Activated B cell treated with CpG ODN at 0.5 μM for 24 hours (primary cell): Measurements from ENCODE around the gene FNIP2. TPM values are rescaled to one million over a fixed set of nuclear protein-coding genes. Genes with fewer than 3 reads are reported as not detected.

Experiments used
- ATAC-seq: fragments of 200-7000 bp; cut with Tn5 transposase; one replicate; pipeline ENCODE4 v1.10.0; 2021; ENCODE audit warnings: low read depth, mild to moderate bottlenecking, moderate library complexity
- CTCF ChIA-PET: fragments of 350-600 bp; sonication (Branson Sonifier 250); formaldehyde crosslinking; loops from one replicate; lab custom pipeline; 2021; ENCODE audit warnings: antibody characterized with exemption; lab: Charles Lee
- POLR2A ChIA-PET: fragments of 350-600 bp; sonication (Branson Sonifier 250); formaldehyde crosslinking; loops from one replicate; lab custom pipeline; 2021; ENCODE audit warnings: antibody characterized with exemption; lab: Charles Lee
- DNase-seq: peaks from one replicate; pipeline ENCODE4 v3.0.0; 2022
- H3K27ac Mint-ChIP-seq: one replicate; pipeline ENCODE4 v1.8.0; 2020; ENCODE audit warnings: mixed read lengths
- H3K27me3 Mint-ChIP-seq: one replicate; pipeline ENCODE4 v1.8.0; 2021; ENCODE audit warnings: mixed read lengths
- H3K36me3 Mint-ChIP-seq: one replicate; pipeline ENCODE4 v1.8.0; 2021; ENCODE audit warnings: low read depth, mixed read lengths
- H3K4me1 Mint-ChIP-seq: one replicate; pipeline ENCODE4 v1.8.0; 2021; ENCODE audit warnings: mixed read lengths
- H3K4me3 Mint-ChIP-seq: one replicate; pipeline ENCODE4 v1.8.0; 2020; ENCODE audit warnings: mild to moderate bottlenecking, mixed read lengths
- H3K9me3 Mint-ChIP-seq: one replicate; pipeline ENCODE4 v1.8.0; 2020; ENCODE audit warnings: mixed read lengths
- intact Hi-C: fragments of 100-400 bp; cut with micrococcal nuclease; formaldehyde crosslinking; loops from one replicate; pipeline ENCODE4 v1.15.1; 2024
- total RNA-seq: library from RNA; stranded (reverse); gene quantifications from 2 replicates; pipeline ENCODE4 v1.2.3, GENCODE V29; 2022
- TF ChIP-seq, protein P1 (sequence below): fragments of 200-600 bp; IDR thresholded peaks from one replicate; pipeline ENCODE4 v1.8.0; 2022; ENCODE audit warnings: antibody characterized with exemption, mild to moderate bottlenecking

Gene FNIP2
- total RNA-seq, 1 donor from 2014 or later, result not detected

- intact Hi-C loops, result no loop called here
- Mint-ChIP-seq H3K27me3 (peaks cover 66% of the 10 kb centered on the region), H3K4me1 (no peaks in the 10 kb centered on the region), H3K27ac (no peak overlapping the region), H3K4me3 (no peak overlapping the region), H3K9me3 (no peaks in the 10 kb centered on the region), H3K36me3 (no peaks in the 10 kb centered on the region)
- no peak for DNase-seq
- ATAC-seq, result no peak
- TF ChIP-seq, protein P1, sequence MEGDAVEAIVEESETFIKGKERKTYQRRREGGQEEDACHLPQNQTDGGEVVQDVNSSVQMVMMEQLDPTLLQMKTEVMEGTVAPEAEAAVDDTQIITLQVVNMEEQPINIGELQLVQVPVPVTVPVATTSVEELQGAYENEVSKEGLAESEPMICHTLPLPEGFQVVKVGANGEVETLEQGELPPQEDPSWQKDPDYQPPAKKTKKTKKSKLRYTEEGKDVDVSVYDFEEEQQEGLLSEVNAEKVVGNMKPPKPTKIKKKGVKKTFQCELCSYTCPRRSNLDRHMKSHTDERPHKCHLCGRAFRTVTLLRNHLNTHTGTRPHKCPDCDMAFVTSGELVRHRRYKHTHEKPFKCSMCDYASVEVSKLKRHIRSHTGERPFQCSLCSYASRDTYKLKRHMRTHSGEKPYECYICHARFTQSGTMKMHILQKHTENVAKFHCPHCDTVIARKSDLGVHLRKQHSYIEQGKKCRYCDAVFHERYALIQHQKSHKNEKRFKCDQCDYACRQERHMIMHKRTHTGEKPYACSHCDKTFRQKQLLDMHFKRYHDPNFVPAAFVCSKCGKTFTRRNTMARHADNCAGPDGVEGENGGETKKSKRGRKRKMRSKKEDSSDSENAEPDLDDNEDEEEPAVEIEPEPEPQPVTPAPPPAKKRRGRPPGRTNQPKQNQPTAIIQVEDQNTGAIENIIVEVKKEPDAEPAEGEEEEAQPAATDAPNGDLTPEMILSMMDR, result no peak
- ChIA-PET CTCF (no interaction called here), POLR2A (no interaction called here)
These were observed 15.0 kb downstream of the FNIP2 start for GRCh38 chr4:158783785-158784184.

GRCh38 chr4:158785718-158786117 is 16.9 kb downstream of the FNIP2 start:
- no peaks in the 10 kb centered on the region for H3K4me1 Mint-ChIP-seq
- H3K36me3 Mint-ChIP-seq, result no peaks in the 10 kb centered on the region
- H3K9me3 Mint-ChIP-seq, result no peaks in the 10 kb centered on the region
- H3K4me3 Mint-ChIP-seq, result no peak overlapping the region
- no peak for ATAC-seq
- CTCF ChIA-PET, result no interaction called here
- DNase-seq, result no peak
- intact Hi-C loops, result no loop called here
- POLR2A ChIA-PET, result no interaction called here
- peaks cover 67% of the 10 kb centered on the region for H3K27me3 Mint-ChIP-seq
- TF ChIP-seq, protein P1, result no peak
- no peak overlapping the region for H3K27ac Mint-ChIP-seq

- H3K36me3 Mint-ChIP-seq, result no peaks in the 10 kb centered on the region
- POLR2A ChIA-PET, result no interaction called here
- ATAC-seq, result no peak
These were observed 17.3 kb downstream of the FNIP2 start for GRCh38 chr4:158786121-158786601.

DNA sequence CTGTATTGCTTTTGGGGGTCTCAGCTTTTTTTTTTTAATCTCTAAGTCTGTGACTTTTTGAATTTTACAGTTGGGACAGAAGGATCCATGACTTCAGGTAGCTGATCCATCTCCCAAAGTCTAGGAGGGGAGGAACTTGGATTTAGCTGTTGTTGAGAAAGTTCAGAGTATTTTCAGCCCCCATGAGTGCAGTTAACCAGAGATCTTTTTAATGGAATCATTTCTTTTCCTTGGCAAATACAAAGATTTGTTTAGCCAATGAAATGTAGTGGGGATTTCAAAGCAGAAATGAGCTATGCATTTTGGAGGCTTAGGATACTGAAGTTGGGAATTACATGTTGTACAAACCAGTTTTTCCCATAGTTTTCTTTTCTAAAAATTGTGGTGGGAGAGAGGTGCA is 18.1 kb downstream of the FNIP2 start:
- POLR2A ChIA-PET, result no interaction called here
- CTCF ChIA-PET, result no interaction called here
- H3K9me3 Mint-ChIP-seq, result no peaks in the 10 kb centered on the region
- H3K27me3 Mint-ChIP-seq, result peaks cover 73% of the 10 kb centered on the region
- H3K27ac Mint-ChIP-seq, result no peak overlapping the region
- TF ChIP-seq, protein P1, result no peak
- H3K36me3 Mint-ChIP-seq, result no peaks in the 10 kb centered on the region
- DNase-seq (no peak), ATAC-seq (no peak)
- intact Hi-C loops, result no loop called here
- H3K4me3 Mint-ChIP-seq, result no peak overlapping the region
- H3K4me1 Mint-ChIP-seq, result no peaks in the 10 kb centered on the region

More at GRCh38 chr4:158786121-158786601, 17.3 kb downstream of the FNIP2 start:
- no peaks in the 10 kb centered on the region for H3K9me3 Mint-ChIP-seq
- H3K4me1 Mint-ChIP-seq, result no peaks in the 10 kb centered on the region
- CTCF ChIA-PET, result no interaction called here
- DNase-seq, result no peak
- H3K4me3 Mint-ChIP-seq, result no peak overlapping the region
- H3K27me3 Mint-ChIP-seq, result peaks cover 68% of the 10 kb centered on the region
- intact Hi-C loops, result no loop called here
- no peak overlapping the region for H3K27ac Mint-ChIP-seq
- TF ChIP-seq, protein P1, result no peak

- Mint-ChIP-seq H3K27ac (no peak overlapping the region), H3K36me3 (no peaks in the 10 kb centered on the region), H3K4me1 (no peaks in the 10 kb centered on the region), H3K4me3 (no peak overlapping the region), H3K27me3 (peaks cover 74% of the 10 kb centered on the region), H3K9me3 (no peaks in the 10 kb centered on the region)
- ATAC-seq (no peak), DNase-seq (no peak)
- intact Hi-C loops, result no loop called here
- ChIA-PET POLR2A (no interaction called here), CTCF (no interaction called here)
- TF ChIP-seq, protein P1, result no peak
These were observed 19.1 kb downstream of the FNIP2 start for GRCh38 chr4:158787709-158788475.
